Measurements from ENCODE around the gene TENT4A. TPM values are rescaled to one million over a fixed set of nuclear protein-coding genes. Genes with fewer than 3 reads are reported as not detected.

Gene TENT4A
- total RNA-seq, 6 experiments from 2014 or later: 8.5 to 23.1 (median 13.2) TPM

GRCh38 chr5:6783787-6784186 lies 70.6 kb downstream of the TENT4A start:
- TF ChIP-seq CTCF (IDR thresholded peaks at IDR 0.05) (no peak), POLR2A (IDR thresholded peaks at IDR 0.05) (no peak)
- intact Hi-C loops (cut with DNase I): no loop called here
- no peak for ATAC-seq

GRCh38 chr5:6784481-6784880 lies 71.2 kb downstream of the TENT4A start:
- H3K9me3 ChIP-seq: no peaks in the 10 kb centered on the region
- no peak overlapping the region for H3K4me3 ChIP-seq
- no peaks in the 10 kb centered on the region for H3K36me3 ChIP-seq
- peaks cover 0 to 4% (median 0%) of the 10 kb centered on the region in 4 donors for H3K4me1 ChIP-seq
- no peaks in the 10 kb centered on the region for H3K27me3 ChIP-seq
- no peak for DNase-seq
- no peak for ATAC-seq
- WGBS (ENCODE audit: insufficient coverage, low coverage, low lambda C conversion rate, missing lambda C conversion rate): 78% methylated on average over 6 of the region's 7 CpGs
- H3K27ac ChIP-seq: no peak overlapping the region
- no peak for TF ChIP-seq POLR2A (IDR thresholded peaks at IDR 0.05)
- TF ChIP-seq CTCF (IDR thresholded peaks at IDR 0.05): no peak
- intact Hi-C loops (cut with DNase I): no loop called here

More at GRCh38 chr5:6783787-6784186, 70.6 kb downstream of the TENT4A start:
- Histone ChIP-seq H3K27me3 (no peaks in the 10 kb centered on the region), H3K36me3 (no peaks in the 10 kb centered on the region), H3K27ac (no peak overlapping the region), H3K4me1 (peaks cover 0 to 4% (median 0%) of the 10 kb centered on the region in 4 donors), H3K9me3 (no peaks in the 10 kb centered on the region), H3K4me3 (no peak overlapping the region)
- DNase-seq: no peak
- 88% methylated on average over 2 of the region's 2 CpGs for WGBS (ENCODE audit: insufficient coverage, low coverage, low lambda C conversion rate, missing lambda C conversion rate)

- no peak for DNase-seq
- no peak for ATAC-seq
- Histone ChIP-seq H3K36me3 (no peaks in the 10 kb centered on the region), H3K27me3 (no peaks in the 10 kb centered on the region), H3K27ac (no peak overlapping the region), H3K9me3 (no peaks in the 10 kb centered on the region), H3K4me3 (no peak overlapping the region), H3K4me1 (peaks cover 0 to 4% (median 0%) of the 10 kb centered on the region in 4 donors)
- WGBS (ENCODE audit: insufficient coverage, low coverage, low lambda C conversion rate, missing lambda C conversion rate): 90% methylated on average over 5 of the region's 6 CpGs
- no peak for TF ChIP-seq POLR2A (IDR thresholded peaks at IDR 0.05)
- TF ChIP-seq CTCF (IDR thresholded peaks at IDR 0.05): no peak
- intact Hi-C loops (cut with DNase I): no loop called here
These were observed 72.1 kb downstream of the TENT4A start for GRCh38 chr5:6785161-6785860.

- DNase-seq (no peak), ATAC-seq (no peak)
- Histone ChIP-seq H3K4me1 (peaks cover 0 to 4% (median 0%) of the 10 kb centered on the region in 4 donors), H3K27ac (no peak overlapping the region), H3K27me3 (no peaks in the 10 kb centered on the region), H3K36me3 (no peaks in the 10 kb centered on the region), H3K4me3 (no peak overlapping the region), H3K9me3 (no peaks in the 10 kb centered on the region)
- TF ChIP-seq POLR2A (IDR thresholded peaks at IDR 0.05): no peak
- no peak for TF ChIP-seq CTCF (IDR thresholded peaks at IDR 0.05)
- intact Hi-C loops (cut with DNase I): no loop called here
- 61% methylated on average over 2 of the region's 2 CpGs for WGBS (ENCODE audit: insufficient coverage, low coverage, low lambda C conversion rate, missing lambda C conversion rate)
These were observed 72.6 kb downstream of the TENT4A start for GRCh38 chr5:6785861-6786180.

Measured in right lobe of liver (tissue), 6 donors.